ENCODE data around the gene MT1HL1.

MT1HL1 gene

DNA sequence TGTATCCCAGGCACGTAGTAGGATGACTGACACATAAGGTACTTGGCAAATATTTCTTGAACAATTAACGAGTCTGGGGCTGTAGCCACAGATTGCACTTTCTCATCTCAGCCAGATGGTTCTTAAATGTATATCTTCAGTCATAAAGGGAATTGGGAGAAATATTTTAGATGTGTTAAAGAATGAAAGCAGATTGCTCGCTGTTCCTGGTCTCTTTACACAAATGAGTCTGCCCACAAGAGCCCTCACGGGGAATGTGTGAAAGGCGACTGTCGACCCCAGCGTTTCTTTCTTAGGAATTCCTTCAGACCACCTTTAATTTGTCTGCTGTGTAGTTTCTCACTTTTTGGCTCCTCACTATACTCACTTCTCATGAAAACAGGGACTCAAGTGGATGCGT lies 725 bp downstream of the MT1HL1 start:
- Histone ChIP-seq H3K4me1 (ENCODE audit: control insufficient read depth, low read length) (no peaks in the 10 kb centered on the region), H3K9me2 (replicated peaks; ENCODE audit: control insufficient read depth, low read length) (no peaks in the 10 kb centered on the region), H3K27ac (ENCODE audit: low read depth, low read length) (no peak overlapping the region), H3K4me3 (ENCODE audit: low read length) (no peak overlapping the region), H3K79me2 (ENCODE audit: control insufficient read depth, low read length) (no peaks in the 10 kb centered on the region), H4K20me1 (ENCODE audit: control insufficient read depth, insufficient read depth, low read depth, low read length) (no peaks in the 10 kb centered on the region), H3K4me2 (ENCODE audit: low read length) (no peak overlapping the region), H3K27me3 (ENCODE audit: control insufficient read depth, low read length) (no peaks in the 10 kb centered on the region), H3K36me3 (ENCODE audit: control insufficient read depth, low read length) (no peaks in the 10 kb centered on the region), H3K9me3 (ENCODE audit: control insufficient read depth, insufficient read depth, low read length) (no peaks in the 10 kb centered on the region), H3F3A (ENCODE audit: control insufficient read depth, insufficient read depth) (no peaks in the 10 kb centered on the region)
- TF ChIP-seq, protein P1, sequence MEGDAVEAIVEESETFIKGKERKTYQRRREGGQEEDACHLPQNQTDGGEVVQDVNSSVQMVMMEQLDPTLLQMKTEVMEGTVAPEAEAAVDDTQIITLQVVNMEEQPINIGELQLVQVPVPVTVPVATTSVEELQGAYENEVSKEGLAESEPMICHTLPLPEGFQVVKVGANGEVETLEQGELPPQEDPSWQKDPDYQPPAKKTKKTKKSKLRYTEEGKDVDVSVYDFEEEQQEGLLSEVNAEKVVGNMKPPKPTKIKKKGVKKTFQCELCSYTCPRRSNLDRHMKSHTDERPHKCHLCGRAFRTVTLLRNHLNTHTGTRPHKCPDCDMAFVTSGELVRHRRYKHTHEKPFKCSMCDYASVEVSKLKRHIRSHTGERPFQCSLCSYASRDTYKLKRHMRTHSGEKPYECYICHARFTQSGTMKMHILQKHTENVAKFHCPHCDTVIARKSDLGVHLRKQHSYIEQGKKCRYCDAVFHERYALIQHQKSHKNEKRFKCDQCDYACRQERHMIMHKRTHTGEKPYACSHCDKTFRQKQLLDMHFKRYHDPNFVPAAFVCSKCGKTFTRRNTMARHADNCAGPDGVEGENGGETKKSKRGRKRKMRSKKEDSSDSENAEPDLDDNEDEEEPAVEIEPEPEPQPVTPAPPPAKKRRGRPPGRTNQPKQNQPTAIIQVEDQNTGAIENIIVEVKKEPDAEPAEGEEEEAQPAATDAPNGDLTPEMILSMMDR (IDR thresholded peaks at IDR 0.05; ENCODE audit: low read depth, low read length, poor library complexity, severe bottlenecking), result no peak
- no peak for TF ChIP-seq EZH2phosphoT487 (IDR thresholded peaks at IDR 0.05; ENCODE audit: borderline replicate concordance, low read length)

DNA sequence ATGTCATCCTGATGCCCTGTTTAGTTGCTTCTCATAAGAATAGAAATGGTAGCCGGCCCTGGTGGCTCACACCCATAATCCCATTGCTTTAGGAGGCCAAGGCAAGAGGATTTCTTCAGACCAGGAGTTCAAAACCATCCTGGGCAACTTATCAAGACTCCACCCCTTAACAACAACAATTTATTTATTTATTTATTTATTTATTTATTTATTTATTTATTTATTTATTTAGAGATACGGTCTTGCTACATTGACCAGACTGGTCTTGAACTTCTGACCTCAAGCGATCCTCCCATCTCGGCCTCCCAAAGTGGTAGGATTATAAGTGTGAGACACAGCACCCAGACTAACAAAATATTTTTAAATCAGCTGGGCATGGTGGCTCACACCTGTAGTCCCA lies 4.0 kb downstream of the MT1HL1 start:
- H3K79me2 ChIP-seq (ENCODE audit: control insufficient read depth, low read length), result no peaks in the 10 kb centered on the region
- H3K9me3 ChIP-seq (ENCODE audit: control insufficient read depth, insufficient read depth, low read length), result no peaks in the 10 kb centered on the region
- H3K4me3 ChIP-seq (ENCODE audit: low read length), result no peak overlapping the region
- H4K20me1 ChIP-seq (ENCODE audit: control insufficient read depth, insufficient read depth, low read depth, low read length), result no peaks in the 10 kb centered on the region
- no peaks in the 10 kb centered on the region for H3K4me1 ChIP-seq (ENCODE audit: control insufficient read depth, low read length)
- TF ChIP-seq, protein P1 (IDR thresholded peaks at IDR 0.05; ENCODE audit: low read depth, low read length, poor library complexity, severe bottlenecking), result no peak
- TF ChIP-seq EZH2phosphoT487 (IDR thresholded peaks at IDR 0.05; ENCODE audit: borderline replicate concordance, low read length), result no peak
- H3K27me3 ChIP-seq (ENCODE audit: control insufficient read depth, low read length), result no peaks in the 10 kb centered on the region
- H3K9me2 ChIP-seq (replicated peaks; ENCODE audit: control insufficient read depth, low read length), result no peaks in the 10 kb centered on the region
- H3K27ac ChIP-seq (ENCODE audit: low read depth, low read length), result no peak overlapping the region
- no peak overlapping the region for H3K4me2 ChIP-seq (ENCODE audit: low read length)
- no peaks in the 10 kb centered on the region for H3F3A ChIP-seq (ENCODE audit: control insufficient read depth, insufficient read depth)
- H3K36me3 ChIP-seq (ENCODE audit: control insufficient read depth, low read length), result no peaks in the 10 kb centered on the region

DNA sequence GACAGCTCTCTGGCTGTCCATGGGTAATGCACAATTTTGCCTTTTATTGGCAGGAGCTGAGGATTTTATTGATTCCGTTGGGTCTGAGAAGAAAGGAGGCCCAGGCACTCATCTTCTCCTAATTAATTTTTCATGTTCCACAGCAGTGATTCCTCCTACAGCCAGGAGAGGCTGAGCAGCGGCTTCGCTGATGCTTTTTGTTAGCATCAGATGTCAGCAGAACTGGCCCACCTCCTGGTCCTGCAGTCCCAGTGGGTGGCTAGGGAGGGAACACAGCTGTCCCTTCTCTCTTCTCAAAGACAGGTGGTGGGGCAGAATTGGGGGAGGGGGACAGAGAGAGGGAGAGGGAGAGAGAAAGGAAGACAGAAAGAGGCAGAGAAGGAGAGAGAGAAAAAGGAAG lies 5.7 kb downstream of the MT1HL1 start:
- TF ChIP-seq, protein P1 (IDR thresholded peaks at IDR 0.05; ENCODE audit: low read depth, low read length, poor library complexity, severe bottlenecking), result no peak
- TF ChIP-seq EZH2phosphoT487 (IDR thresholded peaks at IDR 0.05; ENCODE audit: borderline replicate concordance, low read length), result no peak
- H3K4me2 ChIP-seq (ENCODE audit: low read length), result no peak overlapping the region
- no peaks in the 10 kb centered on the region for H3K9me3 ChIP-seq (ENCODE audit: control insufficient read depth, insufficient read depth, low read length)
- no peak overlapping the region for H3K27ac ChIP-seq (ENCODE audit: low read depth, low read length)
- H3K9me2 ChIP-seq (replicated peaks; ENCODE audit: control insufficient read depth, low read length), result no peaks in the 10 kb centered on the region
- no peaks in the 10 kb centered on the region for H4K20me1 ChIP-seq (ENCODE audit: control insufficient read depth, insufficient read depth, low read depth, low read length)
- H3K4me3 ChIP-seq (ENCODE audit: low read length), result no peak overlapping the region
- no peaks in the 10 kb centered on the region for H3K4me1 ChIP-seq (ENCODE audit: control insufficient read depth, low read length)
- H3K36me3 ChIP-seq (ENCODE audit: control insufficient read depth, low read length), result no peaks in the 10 kb centered on the region
- H3F3A ChIP-seq (ENCODE audit: control insufficient read depth, insufficient read depth), result no peaks in the 10 kb centered on the region
- H3K79me2 ChIP-seq (ENCODE audit: control insufficient read depth, low read length), result no peaks in the 10 kb centered on the region
- no peaks in the 10 kb centered on the region for H3K27me3 ChIP-seq (ENCODE audit: control insufficient read depth, low read length)

DNA sequence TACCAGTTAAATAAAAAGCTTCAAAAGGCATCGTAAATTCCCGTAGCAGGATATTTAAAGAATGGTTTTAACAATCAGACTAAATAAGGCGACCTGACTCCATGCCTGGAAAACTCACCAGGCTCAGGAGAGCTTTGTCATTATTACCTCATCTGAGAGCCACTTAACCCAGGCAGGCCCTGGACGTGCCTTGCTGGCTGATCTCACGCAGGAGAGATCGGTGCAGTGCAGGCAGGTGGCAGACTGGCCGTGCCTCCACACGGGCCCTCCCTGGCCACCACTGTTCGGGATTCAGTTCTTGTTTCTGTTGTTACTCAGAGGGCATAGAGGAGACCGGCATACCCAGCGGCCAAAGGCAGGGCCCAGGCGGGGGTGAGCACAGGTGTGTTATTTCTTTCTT lies 6.4 kb downstream of the MT1HL1 start:
- H3K79me2 ChIP-seq (ENCODE audit: control insufficient read depth, low read length), result no peaks in the 10 kb centered on the region
- no peaks in the 10 kb centered on the region for H3K36me3 ChIP-seq (ENCODE audit: control insufficient read depth, low read length)
- H3K27me3 ChIP-seq (ENCODE audit: control insufficient read depth, low read length), result no peaks in the 10 kb centered on the region
- no peaks in the 10 kb centered on the region for H4K20me1 ChIP-seq (ENCODE audit: control insufficient read depth, insufficient read depth, low read depth, low read length)
- H3K27ac ChIP-seq (ENCODE audit: low read depth, low read length), result no peak overlapping the region
- no peak for TF ChIP-seq EZH2phosphoT487 (IDR thresholded peaks at IDR 0.05; ENCODE audit: borderline replicate concordance, low read length)
- TF ChIP-seq, protein P1 (IDR thresholded peaks at IDR 0.05; ENCODE audit: low read depth, low read length, poor library complexity, severe bottlenecking), result no peak
- H3K4me3 ChIP-seq (ENCODE audit: low read length), result no peak overlapping the region
- no peaks in the 10 kb centered on the region for H3F3A ChIP-seq (ENCODE audit: control insufficient read depth, insufficient read depth)
- H3K9me2 ChIP-seq (replicated peaks; ENCODE audit: control insufficient read depth, low read length), result no peaks in the 10 kb centered on the region
- H3K9me3 ChIP-seq (ENCODE audit: control insufficient read depth, insufficient read depth, low read length), result no peaks in the 10 kb centered on the region
- no peaks in the 10 kb centered on the region for H3K4me1 ChIP-seq (ENCODE audit: control insufficient read depth, low read length)
- H3K4me2 ChIP-seq (ENCODE audit: low read length), result no peak overlapping the region
